ENCODE measurements around the gene PALD1. TPM values are rescaled to one million over a fixed set of nuclear protein-coding genes. Genes with fewer than 3 reads are reported as not detected.
A peak's percentile ranks its signal among the peaks of the same experiment; 100 is the strongest.

The PALD1 gene
- total RNA-seq, 4 donors from 2014 or later, result 1.4 to 5.2 (median 4.0) TPM

- in situ Hi-C loops (cut with MboI; ENCODE audit: low pct_ligation_motif_present in 1 of 4, low pct_unique_long_range_greater_than_20kb in 1 of 4, low sequenced_read_pairs in 3 of 4) (loop anchor here in 3 of 4 donors (5.0 to 10.0 kb wide), 3 partner anchors 202 to 210 kb away; no protein-coding TSS in a partner anchor), intact Hi-C loops (cut with DNase I; ENCODE audit: low total_unique reads) (no loop called here)
- no peak overlapping the region for H3K4me3 ChIP-seq
- no peak for DNase-seq
- TF ChIP-seq CTCF (IDR thresholded peaks at IDR 0.05) (no peak), POLR2AphosphoS5 (IDR thresholded peaks at IDR 0.05) (no peak), POLR2A (IDR thresholded peaks at IDR 0.05) (no peak), EP300 (IDR thresholded peaks at IDR 0.05; ENCODE audit: low read depth) (no peak)
- H3K27me3 ChIP-seq, result no peaks in the 10 kb centered on the region
- H3K36me3 ChIP-seq, result no peaks in the 10 kb centered on the region
- 81 to 88% methylated on average over 4 to 6 of the region's 6 CpGs for WGBS, 2 donors (ENCODE audit: low coverage in 1 of 2)
- H3K27ac ChIP-seq, result peak overlapping the region in 2 of 4 donors; percentile 42 to 51
- H3K4me1 ChIP-seq, result no peaks in the 10 kb centered on the region
- H3K9me3 ChIP-seq, result no peaks in the 10 kb centered on the region
These were observed 74.0 kb downstream of the PALD1 start for GRCh38 chr10:70552586-70552985.

GRCh38 chr10:70555371-70555770, 76.8 kb downstream of the PALD1 start:
- peaks cover 0 to 9% (median 5%) of the 10 kb centered on the region in 4 donors for H3K4me1 ChIP-seq
- TF ChIP-seq CTCF (IDR thresholded peaks at IDR 0.05) (no peak), POLR2A (IDR thresholded peaks at IDR 0.05) (no peak), EP300 (IDR thresholded peaks at IDR 0.05; ENCODE audit: low read depth) (no peak), POLR2AphosphoS5 (IDR thresholded peaks at IDR 0.05) (no peak)
- intact Hi-C loops (cut with DNase I; ENCODE audit: low total_unique reads) (no loop called here), in situ Hi-C loops (cut with MboI; ENCODE audit: low pct_ligation_motif_present in 1 of 4, low pct_unique_long_range_greater_than_20kb in 1 of 4, low sequenced_read_pairs in 3 of 4) (loop anchor here in 1 of 4 donors (10.0 kb wide), 1 partner anchor 199 kb away; no protein-coding TSS in a partner anchor)
- no peaks in the 10 kb centered on the region for H3K9me3 ChIP-seq
- H3K36me3 ChIP-seq, result no peaks in the 10 kb centered on the region
- DNase-seq, result no peak
- WGBS, 2 donors (ENCODE audit: low coverage in 1 of 2), result 91% methylated on average over 11 of the region's 11 CpGs; no CpG with 5 or more reads in 1 of the 2 donors
- no peaks in the 10 kb centered on the region for H3K27me3 ChIP-seq
- no peak overlapping the region for H3K4me3 ChIP-seq
- H3K27ac ChIP-seq, result no peak overlapping the region

- Histone ChIP-seq H3K9me3 (no peaks in the 10 kb centered on the region), H3K27ac (no peak overlapping the region), H3K4me1 (peaks cover 0 to 15% (median 5%) of the 10 kb centered on the region in 4 donors), H3K36me3 (no peaks in the 10 kb centered on the region), H3K27me3 (no peaks in the 10 kb centered on the region), H3K4me3 (no peak overlapping the region)
- TF ChIP-seq POLR2A (IDR thresholded peaks at IDR 0.05) (no peak), CTCF (IDR thresholded peaks at IDR 0.05) (no peak), POLR2AphosphoS5 (IDR thresholded peaks at IDR 0.05) (no peak), EP300 (IDR thresholded peaks at IDR 0.05; ENCODE audit: low read depth) (no peak)
- intact Hi-C loops (cut with DNase I; ENCODE audit: low total_unique reads), result no loop called here
- in situ Hi-C loops (cut with MboI; ENCODE audit: low pct_ligation_motif_present in 1 of 4, low pct_unique_long_range_greater_than_20kb in 1 of 4, low sequenced_read_pairs in 3 of 4), result loop anchor here in 1 of 4 donors (10.0 kb wide), 1 partner anchor 198 kb away; no protein-coding TSS in a partner anchor
- WGBS, 2 donors (ENCODE audit: low coverage in 1 of 2), result 94% methylated on average over 11 of the region's 11 CpGs; no CpG with 5 or more reads in 1 of the 2 donors
- DNase-seq, result no peak
These were observed 78.7 kb downstream of the PALD1 start for GRCh38 chr10:70557086-70557845.

- in situ Hi-C loops (cut with MboI; ENCODE audit: low pct_ligation_motif_present in 1 of 4, low pct_unique_long_range_greater_than_20kb in 1 of 4, low sequenced_read_pairs in 3 of 4), result loop anchor here in 1 of 4 donors (10.0 kb wide), 1 partner anchor 197 kb away; no protein-coding TSS in a partner anchor
- Histone ChIP-seq H3K36me3 (no peaks in the 10 kb centered on the region), H3K27me3 (no peaks in the 10 kb centered on the region), H3K4me3 (no peak overlapping the region), H3K4me1 (peaks cover 0 to 15% (median 5%) of the 10 kb centered on the region in 4 donors), H3K9me3 (no peaks in the 10 kb centered on the region), H3K27ac (no peak overlapping the region)
- WGBS, 2 donors (ENCODE audit: low coverage in 1 of 2), result 97% methylated on average over 2 of the region's 2 CpGs; no CpG with 5 or more reads in 1 of the 2 donors
- no peak for TF ChIP-seq POLR2A (IDR thresholded peaks at IDR 0.05)
- TF ChIP-seq POLR2AphosphoS5 (IDR thresholded peaks at IDR 0.05), result no peak
- TF ChIP-seq EP300 (IDR thresholded peaks at IDR 0.05; ENCODE audit: low read depth), result no peak
- TF ChIP-seq CTCF (IDR thresholded peaks at IDR 0.05), result no peak
- DNase-seq, result no peak
- intact Hi-C loops (cut with DNase I; ENCODE audit: low total_unique reads), result no loop called here
These were observed 79.3 kb downstream of the PALD1 start for GRCh38 chr10:70557876-70558275.
